Measurements from ENCODE around the gene KLHL11.
A peak's percentile ranks its signal among the peaks of the same experiment; 100 is the strongest.

Gene KLHL11

GRCh38 chr17:41812381-41813151, 52.7 kb downstream of the KLHL11 start, which contains the start of gene FKBP10:
TSS of gene FKBP10 (plus strand) at chr17:41813004. CDS start at chr17:41813035, 31 bp downstream.
- peaks cover 7% of the 10 kb centered on the region for H3K4me1 ChIP-seq (ENCODE audit: control insufficient read depth, insufficient read depth, low read length)
- peaks cover 8% of the 10 kb centered on the region for H3K27me3 ChIP-seq (ENCODE audit: control insufficient read depth, insufficient read depth, low read length)
- peaks cover 14% of the 10 kb centered on the region for H3K36me3 ChIP-seq (ENCODE audit: control insufficient read depth, insufficient read depth, low read length)
- H3K9me3 ChIP-seq (ENCODE audit: control insufficient read depth, insufficient read depth, low read length), result no peaks in the 10 kb centered on the region
- H3K4me3 ChIP-seq (ENCODE audit: low read depth, low read length), result peak within 1 kb of the TSS; percentile 93
- H3K9ac ChIP-seq (ENCODE audit: low read depth, low read length), result peak within 1 kb of the TSS; percentile 93

- H3K27me3 ChIP-seq (ENCODE audit: control insufficient read depth, insufficient read depth, low read length), result peaks cover 8% of the 10 kb centered on the region
- peaks cover 8% of the 10 kb centered on the region for H3K36me3 ChIP-seq (ENCODE audit: control insufficient read depth, insufficient read depth, low read length)
- H3K9me3 ChIP-seq (ENCODE audit: control insufficient read depth, insufficient read depth, low read length), result no peaks in the 10 kb centered on the region
- peak within 1 kb of the TSS; percentile 65 for H3K9ac ChIP-seq (ENCODE audit: low read depth, low read length)
- H3K4me3 ChIP-seq (ENCODE audit: low read depth, low read length), result peak within 1 kb of the TSS; percentile 93
- peaks cover 7% of the 10 kb centered on the region for H3K4me1 ChIP-seq (ENCODE audit: control insufficient read depth, insufficient read depth, low read length)
These were observed 53.5 kb downstream of the KLHL11 start, which contains the start of gene P3H4 for GRCh38 chr17:41811549-41812380. TSS of gene P3H4 (minus strand) at chr17:41811949. CDS start at chr17:41811915, 34 bp downstream.

- peak overlapping the region; percentile 93 for H3K4me3 ChIP-seq (ENCODE audit: low read depth, low read length)
- peaks cover 7% of the 10 kb centered on the region for H3K4me1 ChIP-seq (ENCODE audit: control insufficient read depth, insufficient read depth, low read length)
- H3K9me3 ChIP-seq (ENCODE audit: control insufficient read depth, insufficient read depth, low read length), result no peaks in the 10 kb centered on the region
- H3K36me3 ChIP-seq (ENCODE audit: control insufficient read depth, insufficient read depth, low read length), result peaks cover 5% of the 10 kb centered on the region
- peak overlapping the region; percentile 54 for H3K9ac ChIP-seq (ENCODE audit: low read depth, low read length)
- H3K27me3 ChIP-seq (ENCODE audit: control insufficient read depth, insufficient read depth, low read length), result peaks cover 8% of the 10 kb centered on the region
These were observed 54.3 kb downstream of the KLHL11 start for GRCh38 chr17:41810659-41811548.

- Histone ChIP-seq H3K27me3 (ENCODE audit: control insufficient read depth, insufficient read depth, low read length) (peaks cover 8% of the 10 kb centered on the region), H3K9me3 (ENCODE audit: control insufficient read depth, insufficient read depth, low read length) (no peaks in the 10 kb centered on the region), H3K36me3 (ENCODE audit: control insufficient read depth, insufficient read depth, low read length) (peaks cover 5% of the 10 kb centered on the region), H3K9ac (ENCODE audit: low read depth, low read length) (no peak overlapping the region), H3K4me3 (ENCODE audit: low read depth, low read length) (no peak overlapping the region), H3K4me1 (ENCODE audit: control insufficient read depth, insufficient read depth, low read length) (peaks cover 5% of the 10 kb centered on the region)
These were observed 58.4 kb downstream of the KLHL11 start for GRCh38 chr17:41806685-41807445.
